ENCODE measurements around the gene LIN52.

Gene LIN52

DNA sequence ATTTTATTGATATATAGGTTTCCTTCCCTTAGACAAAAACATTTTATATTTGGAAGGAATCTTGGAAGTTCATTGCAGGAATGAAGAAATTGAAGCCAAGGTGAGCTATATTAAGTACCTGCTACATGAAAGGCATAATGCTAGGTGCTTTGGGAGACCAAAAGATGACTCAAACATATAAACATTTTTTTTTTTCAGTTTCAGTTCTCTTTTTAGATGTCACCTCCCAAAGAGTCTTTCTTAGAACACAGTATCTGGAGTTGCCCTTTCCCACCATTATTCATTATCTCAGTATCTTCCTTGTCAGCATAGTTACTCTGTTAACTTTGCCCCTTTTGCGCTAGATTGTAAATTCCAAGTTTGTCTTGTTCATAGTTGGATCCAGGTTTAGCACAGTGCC lies 1.1 kb downstream of the LIN52 start:
- H3K9me2 ChIP-seq (replicated peaks; ENCODE audit: insufficient read depth, low read length): no peaks in the 10 kb centered on the region
- H3F3A ChIP-seq (ENCODE audit: insufficient read depth, low read length): no peaks in the 10 kb centered on the region; the same call in 1 of the 2 replicates
- H2AFZ ChIP-seq (ENCODE audit: low read length): no peak overlapping the region
- H3K36me3 ChIP-seq (replicated peaks; ENCODE audit: insufficient read depth, low read length): no peaks in the 10 kb centered on the region
- peak; percentile 60 for DNase-seq
- TF ChIP-seq, protein P1, sequence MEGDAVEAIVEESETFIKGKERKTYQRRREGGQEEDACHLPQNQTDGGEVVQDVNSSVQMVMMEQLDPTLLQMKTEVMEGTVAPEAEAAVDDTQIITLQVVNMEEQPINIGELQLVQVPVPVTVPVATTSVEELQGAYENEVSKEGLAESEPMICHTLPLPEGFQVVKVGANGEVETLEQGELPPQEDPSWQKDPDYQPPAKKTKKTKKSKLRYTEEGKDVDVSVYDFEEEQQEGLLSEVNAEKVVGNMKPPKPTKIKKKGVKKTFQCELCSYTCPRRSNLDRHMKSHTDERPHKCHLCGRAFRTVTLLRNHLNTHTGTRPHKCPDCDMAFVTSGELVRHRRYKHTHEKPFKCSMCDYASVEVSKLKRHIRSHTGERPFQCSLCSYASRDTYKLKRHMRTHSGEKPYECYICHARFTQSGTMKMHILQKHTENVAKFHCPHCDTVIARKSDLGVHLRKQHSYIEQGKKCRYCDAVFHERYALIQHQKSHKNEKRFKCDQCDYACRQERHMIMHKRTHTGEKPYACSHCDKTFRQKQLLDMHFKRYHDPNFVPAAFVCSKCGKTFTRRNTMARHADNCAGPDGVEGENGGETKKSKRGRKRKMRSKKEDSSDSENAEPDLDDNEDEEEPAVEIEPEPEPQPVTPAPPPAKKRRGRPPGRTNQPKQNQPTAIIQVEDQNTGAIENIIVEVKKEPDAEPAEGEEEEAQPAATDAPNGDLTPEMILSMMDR (IDR thresholded peaks at IDR 0.05; ENCODE audit: low read length): no peak
- TF ChIP-seq EZH2 (optimal IDR thresholded peaks at IDR 0.05; ENCODE audit: low read depth, low read length): no peak
- no peak for TF ChIP-seq EZH2phosphoT487 (IDR thresholded peaks at IDR 0.05; ENCODE audit: low read length)
- peak overlapping the region; percentile 87 for H3K27ac ChIP-seq (ENCODE audit: low read length)
- no peaks in the 10 kb centered on the region for H4K20me1 ChIP-seq (ENCODE audit: insufficient read depth, low read length)
- H3K4me2 ChIP-seq (ENCODE audit: low read depth, low read length): peak overlapping the region; percentile 74
- no peaks in the 10 kb centered on the region for H3K27me3 ChIP-seq (replicated peaks; ENCODE audit: insufficient read depth, low read length)
- peaks cover 55% of the 10 kb centered on the region for H3K79me2 ChIP-seq (ENCODE audit: low read length)
- no peaks in the 10 kb centered on the region for H3K9me3 ChIP-seq (replicated peaks; ENCODE audit: insufficient read depth, low read length)
- H3K4me3 ChIP-seq (ENCODE audit: low read length): peak overlapping the region; percentile 89
- H3K9ac ChIP-seq (ENCODE audit: low read length): peak overlapping the region; percentile 87; the same call in 1 of the 2 replicates
- H3K4me1 ChIP-seq (ENCODE audit: low read length): peaks cover 11% of the 10 kb centered on the region

DNA sequence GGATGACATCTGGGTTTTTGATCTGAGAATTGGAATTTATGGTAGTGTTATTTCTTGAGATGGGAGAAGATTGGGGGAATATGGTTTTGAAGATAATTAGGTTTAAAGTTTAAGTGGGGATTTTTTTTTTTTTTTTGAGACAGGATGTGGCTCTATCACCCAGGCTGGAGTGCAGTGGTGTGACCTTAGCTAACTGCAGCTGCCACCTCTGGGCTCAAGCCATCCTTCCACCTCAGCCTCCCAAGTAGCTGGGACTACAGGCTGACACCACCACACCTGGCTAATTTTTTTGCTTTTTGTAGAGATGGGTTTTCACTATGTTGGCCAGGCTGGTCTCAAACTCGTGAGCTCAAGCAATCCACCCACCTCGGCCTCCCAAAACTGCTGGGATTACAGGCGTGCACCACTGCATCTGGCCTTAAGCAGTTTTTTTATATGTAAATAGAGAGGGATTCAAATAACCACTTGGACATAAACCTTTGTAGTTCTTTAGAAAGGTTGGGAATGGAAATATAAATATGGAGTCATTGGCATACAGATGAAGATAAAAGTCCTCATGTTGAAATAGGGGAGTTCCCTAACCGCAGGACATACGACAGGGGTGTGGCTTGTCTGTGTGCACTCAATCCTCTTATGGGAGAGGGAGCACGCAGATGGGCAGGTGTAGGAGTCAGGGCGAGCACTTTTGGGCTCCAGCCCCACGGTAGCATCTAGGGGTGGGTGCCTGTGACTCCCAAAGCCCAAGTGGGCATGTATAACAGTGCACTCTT lies 4.7 kb downstream of the LIN52 start:
- no peak overlapping the region for H2AFZ ChIP-seq (ENCODE audit: low read length)
- H3F3A ChIP-seq (ENCODE audit: insufficient read depth, low read length): no peaks in the 10 kb centered on the region; the same call in 1 of the 2 replicates
- TF ChIP-seq EZH2phosphoT487 (IDR thresholded peaks at IDR 0.05; ENCODE audit: low read length) (no peak), EZH2 (optimal IDR thresholded peaks at IDR 0.05; ENCODE audit: low read depth, low read length) (no peak)
- TF ChIP-seq, protein P1 (IDR thresholded peaks at IDR 0.05; ENCODE audit: low read length): no peak
- no peak overlapping the region for H3K27ac ChIP-seq (ENCODE audit: low read length)
- H3K79me2 ChIP-seq (ENCODE audit: low read length): peaks cover 47% of the 10 kb centered on the region
- H3K9me2 ChIP-seq (replicated peaks; ENCODE audit: insufficient read depth, low read length): no peaks in the 10 kb centered on the region
- H3K4me3 ChIP-seq (ENCODE audit: low read length): no peak overlapping the region
- peaks cover 5% of the 10 kb centered on the region; the same call in 1 of the 2 replicates for H3K4me1 ChIP-seq (ENCODE audit: low read length)
- H3K4me2 ChIP-seq (ENCODE audit: low read depth, low read length): no peak overlapping the region
- no peaks in the 10 kb centered on the region for H4K20me1 ChIP-seq (ENCODE audit: insufficient read depth, low read length)
- H3K27me3 ChIP-seq (replicated peaks; ENCODE audit: insufficient read depth, low read length): no peaks in the 10 kb centered on the region
- no peaks in the 10 kb centered on the region for H3K9me3 ChIP-seq (replicated peaks; ENCODE audit: insufficient read depth, low read length)
- no peak overlapping the region for H3K9ac ChIP-seq (ENCODE audit: low read length)
- DNase-seq: no peak
- no peaks in the 10 kb centered on the region for H3K36me3 ChIP-seq (replicated peaks; ENCODE audit: insufficient read depth, low read length)

DNA sequence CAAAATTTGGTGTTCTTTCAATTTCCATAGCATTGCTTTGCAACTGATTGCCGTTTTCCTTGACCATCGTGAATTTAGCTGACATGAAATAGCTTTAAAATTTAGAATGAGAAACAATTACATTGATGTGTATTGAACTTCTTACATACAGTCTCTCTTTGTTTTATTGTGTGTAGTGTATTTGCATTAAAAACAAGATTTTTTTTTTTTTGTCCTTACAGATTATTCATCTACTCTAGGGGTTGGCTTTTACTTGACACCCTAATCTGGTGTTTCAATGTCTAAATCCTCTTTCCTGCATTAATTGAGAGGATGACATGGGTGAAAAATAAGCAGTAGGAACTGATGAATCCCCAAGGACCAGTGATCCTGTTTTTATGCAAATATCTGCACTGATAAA lies 20.6 kb downstream of the LIN52 start:
- H4K20me1 ChIP-seq (ENCODE audit: insufficient read depth, low read length): no peaks in the 10 kb centered on the region
- TF ChIP-seq, protein P1 (IDR thresholded peaks at IDR 0.05; ENCODE audit: low read length): no peak
- no peak for TF ChIP-seq EZH2 (optimal IDR thresholded peaks at IDR 0.05; ENCODE audit: low read depth, low read length)
- TF ChIP-seq EZH2phosphoT487 (IDR thresholded peaks at IDR 0.05; ENCODE audit: low read length): no peak
- H3K4me2 ChIP-seq (ENCODE audit: low read depth, low read length): no peak overlapping the region
- no peaks in the 10 kb centered on the region for H3K4me1 ChIP-seq (ENCODE audit: low read length)
- H3K36me3 ChIP-seq (replicated peaks; ENCODE audit: insufficient read depth, low read length): no peaks in the 10 kb centered on the region
- no peaks in the 10 kb centered on the region for H3K9me3 ChIP-seq (replicated peaks; ENCODE audit: insufficient read depth, low read length)
- H3K27me3 ChIP-seq (replicated peaks; ENCODE audit: insufficient read depth, low read length): no peaks in the 10 kb centered on the region
- H3F3A ChIP-seq (ENCODE audit: insufficient read depth, low read length): no peaks in the 10 kb centered on the region
- H2AFZ ChIP-seq (ENCODE audit: low read length): no peak overlapping the region
- no peak overlapping the region for H3K9ac ChIP-seq (ENCODE audit: low read length)
- no peaks in the 10 kb centered on the region for H3K79me2 ChIP-seq (ENCODE audit: low read length)
- no peak overlapping the region for H3K4me3 ChIP-seq (ENCODE audit: low read length)
- no peaks in the 10 kb centered on the region for H3K9me2 ChIP-seq (replicated peaks; ENCODE audit: insufficient read depth, low read length)
- no peak for DNase-seq
- no peak overlapping the region for H3K27ac ChIP-seq (ENCODE audit: low read length)

All from MM.1S (cell line).